Measurements from ENCODE around the gene FBXO28.
"Not testable (repeated sequence)": the region's sequence is repeated elsewhere in the genome, so short reads cannot be mapped to it uniquely, and the experiment has no call there.

The FBXO28 gene

GRCh38 chr1:224183591-224184312, 69.8 kb downstream of the FBXO28 start:
- DNase-seq (ENCODE audit: low read depth in 3 of 3, low spot score in 1 of 3) = peak in 2 of 3 donors; percentile 27 to 43

GRCh38 chr1:224185208-224185607, 71.3 kb downstream of the FBXO28 start:
- no peak for DNase-seq (ENCODE audit: low read depth in 3 of 3, low spot score in 1 of 3)

GRCh38 chr1:224188286-224188685, 74.4 kb downstream of the FBXO28 start:
- DNase-seq (ENCODE audit: low read depth in 3 of 3, low spot score in 1 of 3) = no peak

- DNase-seq (ENCODE audit: low read depth in 3 of 3, low spot score in 1 of 3) = no peak
These were observed 75.7 kb downstream of the FBXO28 start for GRCh38 chr1:224189561-224189960.

- DNase-seq (ENCODE audit: low read depth in 3 of 3, low spot score in 1 of 3) = no peak
These were observed 78.3 kb downstream of the FBXO28 start for GRCh38 chr1:224192082-224192788.

- DNase-seq (ENCODE audit: low read depth in 3 of 3, low spot score in 1 of 3) = no peak
These were observed 79.5 kb downstream of the FBXO28 start for GRCh38 chr1:224193319-224193966.

GRCh38 chr1:224196813-224197600, 83.1 kb downstream of the FBXO28 start:
- DNase-seq (ENCODE audit: low read depth in 3 of 3, low spot score in 1 of 3) = no peak

- DNase-seq (ENCODE audit: low read depth in 3 of 3, low spot score in 1 of 3) = no peak
These were observed 84.7 kb downstream of the FBXO28 start for GRCh38 chr1:224198572-224198971.

- DNase-seq (ENCODE audit: low read depth in 3 of 3, low spot score in 1 of 3) = no peak
These were observed 85.8 kb downstream of the FBXO28 start for GRCh38 chr1:224199679-224200078.

- DNase-seq (ENCODE audit: low read depth in 3 of 3, low spot score in 1 of 3) = no peak
These were observed 87.5 kb downstream of the FBXO28 start for GRCh38 chr1:224201383-224201782.

GRCh38 chr1:224201853-224202252, 87.9 kb downstream of the FBXO28 start:
- DNase-seq (ENCODE audit: low read depth in 3 of 3, low spot score in 1 of 3) = no peak

- no peak for DNase-seq (ENCODE audit: low read depth in 3 of 3, low spot score in 1 of 3)
These were observed 89.5 kb downstream of the FBXO28 start for GRCh38 chr1:224203243-224204016.

- DNase-seq (ENCODE audit: low read depth in 3 of 3, low spot score in 1 of 3) = peak in 1 of 3 donors; percentile 9
These were observed 91.5 kb downstream of the FBXO28 start for GRCh38 chr1:224205438-224205840.

- DNase-seq (ENCODE audit: low read depth in 3 of 3, low spot score in 1 of 3) = not testable (repeated sequence)
These were observed 92.1 kb downstream of the FBXO28 start for GRCh38 chr1:224205931-224206538.

- DNase-seq (ENCODE audit: low read depth in 3 of 3, low spot score in 1 of 3) = no peak
These were observed 97.5 kb downstream of the FBXO28 start for GRCh38 chr1:224211206-224211962.

All from stimulated activated CD4-positive, alpha-beta T cell treated with anti-CD3 and anti-CD28 coated beads, TNF-alpha, amount 100 ng/mL, for 1 hour (primary cell).